Neutrophil (primary cell): ENCODE data around the gene CSF2RB.

Experiments used
- H3K27ac ChIP-seq: fragments of 200-600 bp; sonication (generic); 2 replicates; pipeline ENCODE4 v1.5.1; 2016; ENCODE audit warnings: mild to moderate bottlenecking, moderate library complexity
- H3K27me3 ChIP-seq: fragments of 200-600 bp; sonication (generic); 2 replicates; pipeline ENCODE4 v1.6.0; 2016; ENCODE audit warnings: mild to moderate bottlenecking
- H3K36me3 ChIP-seq: fragments of 200-600 bp; sonication (generic); 2 replicates; pipeline ENCODE4 v1.5.1; 2017
- H3K4me1 ChIP-seq, 2 experiments: fragments of 200-600 bp in 1 of 2; sonication (generic) in 1 of 2; 1 replicate in 1 of 2; 2 replicates in 1 of 2; pipeline versions ENCODE4 v1.5.1 to v1.6.1; 2013 to 2016; ENCODE audit warnings: low read depth in 1 of 2, low read length in 1 of 2, mild to moderate bottlenecking in 1 of 2, moderate library complexity in 1 of 2; ENCODE audit not compliant: control insufficient read depth in 1 of 2, insufficient read depth in 1 of 2
- H3K4me3 ChIP-seq, 2 experiments: fragments of 200-600 bp in 1 of 2; sonication (generic) in 1 of 2; 1 replicate in 1 of 2; 2 replicates in 1 of 2; pipeline ENCODE4 v1.5.1; 2013 to 2016; ENCODE audit warnings: low read depth in 1 of 2, low read length in 1 of 2, mild to moderate bottlenecking in 1 of 2, moderate library complexity in 1 of 2
- H3K9me3 ChIP-seq: fragments of 200-600 bp; sonication (generic); 2 replicates; pipeline ENCODE4 v1.5.1; 2016
- CTCF ChIP-seq: fragments of 200-600 bp; sonication (generic); IDR thresholded peaks from 2 replicates; pipeline ENCODE4 v1.5.1; 2016; ENCODE audit warnings: antibody characterized with exemption

The CSF2RB gene

GRCh38 chr22:36935313-36935610 lies 21.8 kb downstream of the CSF2RB start:
- H3K4me1 ChIP-seq, result peaks cover 41 to 46% of the 10 kb centered on the region in 2 experiments
- no peaks in the 10 kb centered on the region for H3K27me3 ChIP-seq
- H3K9me3 ChIP-seq, result no peaks in the 10 kb centered on the region
- H3K4me3 ChIP-seq, result peak overlapping the region in 1 of 2 experiments; percentile 64
- no peak for TF ChIP-seq CTCF
- peak overlapping the region; percentile 96 for H3K27ac ChIP-seq
- H3K36me3 ChIP-seq, result peaks cover 91% of the 10 kb centered on the region

DNA sequence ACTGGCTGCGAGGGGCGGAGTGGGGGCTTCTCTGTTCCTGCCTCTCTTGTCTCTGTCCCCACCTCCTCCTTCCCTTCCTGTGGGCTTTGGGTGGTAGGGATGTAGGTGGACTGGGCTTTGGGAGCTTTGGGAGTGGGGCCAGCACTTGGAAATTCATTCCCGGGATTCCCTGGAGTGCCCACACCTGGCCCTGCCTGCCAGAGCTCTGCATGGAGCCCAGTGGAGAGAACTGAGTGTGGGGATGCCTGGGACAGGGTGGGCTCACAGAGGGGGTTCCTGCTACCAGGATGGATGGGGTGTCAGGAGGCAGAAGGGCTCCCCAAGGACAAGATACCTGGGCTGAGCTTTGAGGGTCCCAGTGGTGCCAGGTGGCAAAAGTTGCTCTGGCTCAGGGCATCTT lies 22.3 kb downstream of the CSF2RB start:
- H3K36me3 ChIP-seq, result peaks cover 87% of the 10 kb centered on the region
- H3K27me3 ChIP-seq, result no peaks in the 10 kb centered on the region
- peaks cover 41 to 46% of the 10 kb centered on the region in 2 experiments for H3K4me1 ChIP-seq
- no peak for TF ChIP-seq CTCF
- H3K4me3 ChIP-seq, result peak overlapping the region; percentile 10 to 64
- no peaks in the 10 kb centered on the region for H3K9me3 ChIP-seq
- H3K27ac ChIP-seq, result peak overlapping the region; percentile 96

- peak overlapping the region; percentile 63 to 64 for H3K4me3 ChIP-seq
- H3K27me3 ChIP-seq, result no peaks in the 10 kb centered on the region
- peaks cover 41 to 46% of the 10 kb centered on the region in 2 experiments for H3K4me1 ChIP-seq
- H3K9me3 ChIP-seq, result no peaks in the 10 kb centered on the region
- peaks cover 79% of the 10 kb centered on the region for H3K36me3 ChIP-seq
- TF ChIP-seq CTCF, result peak; percentile 25
- H3K27ac ChIP-seq, result peak overlapping the region; percentile 96
These were observed 23.1 kb downstream of the CSF2RB start for GRCh38 chr22:36936362-36937116.

GRCh38 chr22:36937319-36938027 lies 24.0 kb downstream of the CSF2RB start:
- peaks cover 41 to 46% of the 10 kb centered on the region in 2 experiments for H3K4me1 ChIP-seq
- H3K9me3 ChIP-seq, result no peaks in the 10 kb centered on the region
- peak overlapping the region; percentile 96 for H3K27ac ChIP-seq
- peak overlapping the region; percentile 63 to 64 for H3K4me3 ChIP-seq
- TF ChIP-seq CTCF, result no peak
- peaks cover 69% of the 10 kb centered on the region for H3K36me3 ChIP-seq
- H3K27me3 ChIP-seq, result no peaks in the 10 kb centered on the region

- H3K27me3 ChIP-seq, result no peaks in the 10 kb centered on the region
- no peak for TF ChIP-seq CTCF
- no peak overlapping the region for H3K4me3 ChIP-seq
- H3K36me3 ChIP-seq, result peaks cover 64% of the 10 kb centered on the region
- H3K27ac ChIP-seq, result peak overlapping the region; percentile 96
- peaks cover 41 to 46% of the 10 kb centered on the region in 2 experiments for H3K4me1 ChIP-seq
- no peaks in the 10 kb centered on the region for H3K9me3 ChIP-seq
These were observed 24.6 kb downstream of the CSF2RB start for GRCh38 chr22:36938028-36938425.
